GM10248 (cell line): ENCODE results near the gene SLC6A3.

Experiments
- CTCF ChIA-PET: fragments of 300-600 bp; sonication (Branson Sonifier 250); formaldehyde crosslinking; extraction: SDS; loops from one replicate; lab custom pipeline; 2021; ENCODE audit warnings: antibody characterized with exemption; lab: Yijun Ruan, JAX
- POLR2A ChIA-PET: fragments of 350-650 bp; sonication (Branson Sonifier 250); formaldehyde crosslinking; extraction: SDS; loops from one replicate; lab custom pipeline; 2020; ENCODE audit warnings: antibody characterized with exemption; lab: Yijun Ruan, JAX
- DNase-seq: peaks from one replicate; pipeline ENCODE4 v3.0.0; 2012; ENCODE audit errors: extremely low spot score
- CTCF ChIP-seq: IDR thresholded peaks from 2 replicates; pipeline ENCODE4 v1.5.1; 2012; ENCODE audit warnings: mild to moderate bottlenecking, low read depth; ENCODE audit errors: extremely low read depth, missing control alignments, control extremely low read depth

The SLC6A3 gene

GRCh38 chr5:1471240-1471853 is 26.1 kb upstream of the SLC6A3 start:
- no peak for DNase-seq
- CTCF ChIA-PET, result interaction anchor here (1.9 to 2.4 kb wide), 2 partner anchors 8 to 13 kb away, joined by 12 to 16 read pairs; no protein-coding TSS in a partner anchor
- TF ChIP-seq CTCF, result no peak
- POLR2A ChIA-PET, result no interaction called here

- CTCF ChIA-PET, result interaction anchor here (1.3 to 2.4 kb wide), 4 partner anchors 9 to 534 kb away, joined by 3 to 16 read pairs (median 8); no protein-coding TSS in a partner anchor
These were observed 25.5 kb upstream of the SLC6A3 start for GRCh38 chr5:1470762-1471211.

GRCh38 chr5:1468629-1469527 is 23.6 kb upstream of the SLC6A3 start:
- no peak for TF ChIP-seq CTCF
- no peak for DNase-seq
- CTCF ChIA-PET, result interaction anchor here (1.0 to 2.4 kb wide), 3 partner anchors 11 to 15 kb away, joined by 3 to 16 read pairs (median 12); no protein-coding TSS in a partner anchor
- POLR2A ChIA-PET, result no interaction called here

More at GRCh38 chr5:1470762-1471211, 25.5 kb upstream of the SLC6A3 start:
- DNase-seq, result no peak
- POLR2A ChIA-PET, result interaction anchor here (1.0 to 1.3 kb wide), 2 partner anchors 11 to 14 kb away, joined by 3 to 4 read pairs; no protein-coding TSS in a partner anchor
- TF ChIP-seq CTCF, result no peak

- ChIA-PET CTCF (interaction anchor here (0.7 to 1.0 kb wide), 2 partner anchors 11 to 14 kb away, joined by 3 read pairs; no protein-coding TSS in a partner anchor), POLR2A (no interaction called here)
- TF ChIP-seq CTCF, result peak; percentile 31
- DNase-seq, result no peak
These were observed 23.0 kb upstream of the SLC6A3 start for GRCh38 chr5:1468247-1468612.

- no peak for TF ChIP-seq CTCF
- ChIA-PET CTCF (interaction anchor here (0.7 to 1.0 kb wide), 2 partner anchors 10 to 14 kb away, joined by 3 read pairs; no protein-coding TSS in a partner anchor), POLR2A (no interaction called here)
- no peak for DNase-seq
These were observed 22.4 kb upstream of the SLC6A3 start for GRCh38 chr5:1467341-1468246.
